ENCODE measurements around the gene ZNF491.
"Not testable (repeated sequence)": the region's sequence is repeated elsewhere in the genome, so short reads cannot be mapped to it uniquely, and the experiment has no call there.

ZNF491 gene

GRCh38 chr19:11798391-11799330 is at the start of gene ZNF491:
Gene ZNF491 (plus strand): TSS chr19:11798523. CDS start chr19:11805954, 7,431 bp downstream.
- in situ Hi-C loops (cut with MboI; ENCODE audit: low pct_unique_long_range_greater_than_20kb, low sequenced_read_pairs), result no loop called here
- DNase-seq, result no peak

- in situ Hi-C loops (cut with MboI; ENCODE audit: low pct_unique_long_range_greater_than_20kb, low sequenced_read_pairs), result no loop called here
- DNase-seq, result no peak
Measured at GRCh38 chr19:11749751-11750150, 48.6 kb upstream of the ZNF491 start.

GRCh38 chr19:11752244-11752736 is 46.0 kb upstream of the ZNF491 start:
- in situ Hi-C loops (cut with MboI; ENCODE audit: low pct_unique_long_range_greater_than_20kb, low sequenced_read_pairs), result no loop called here
- DNase-seq, result no peak

GRCh38 chr19:11754663-11755062 is 43.7 kb upstream of the ZNF491 start:
- in situ Hi-C loops (cut with MboI; ENCODE audit: low pct_unique_long_range_greater_than_20kb, low sequenced_read_pairs), result no loop called here
- DNase-seq, result no peak

GRCh38 chr19:11756965-11757364 is 41.4 kb upstream of the ZNF491 start:
- in situ Hi-C loops (cut with MboI; ENCODE audit: low pct_unique_long_range_greater_than_20kb, low sequenced_read_pairs), result no loop called here
- DNase-seq, result no peak

- in situ Hi-C loops (cut with MboI; ENCODE audit: low pct_unique_long_range_greater_than_20kb, low sequenced_read_pairs), result no loop called here
- no peak for DNase-seq
Measured at GRCh38 chr19:11759805-11760204, 38.5 kb upstream of the ZNF491 start.

- no peak for DNase-seq
- in situ Hi-C loops (cut with MboI; ENCODE audit: low pct_unique_long_range_greater_than_20kb, low sequenced_read_pairs), result no loop called here
Measured at GRCh38 chr19:11763117-11763516, 35.2 kb upstream of the ZNF491 start.

- no peak for DNase-seq
- in situ Hi-C loops (cut with MboI; ENCODE audit: low pct_unique_long_range_greater_than_20kb, low sequenced_read_pairs), result no loop called here
Measured at GRCh38 chr19:11763611-11764010, 34.7 kb upstream of the ZNF491 start.

- DNase-seq, result peak; percentile 98
- in situ Hi-C loops (cut with MboI; ENCODE audit: low pct_unique_long_range_greater_than_20kb, low sequenced_read_pairs), result no loop called here
Measured at GRCh38 chr19:11766597-11767591, 31.4 kb upstream of the ZNF491 start, which contains the start of gene ZNF441. Gene ZNF441 (plus strand): TSS chr19:11767000. CDS start chr19:11767194, 194 bp downstream.

GRCh38 chr19:11767633-11768133 is 30.6 kb upstream of the ZNF491 start:
- in situ Hi-C loops (cut with MboI; ENCODE audit: low pct_unique_long_range_greater_than_20kb, low sequenced_read_pairs), result no loop called here
- peak; percentile 32 for DNase-seq

- DNase-seq, result peak; percentile 57
- in situ Hi-C loops (cut with MboI; ENCODE audit: low pct_unique_long_range_greater_than_20kb, low sequenced_read_pairs), result no loop called here
Measured at GRCh38 chr19:11769995-11770394, 28.3 kb upstream of the ZNF491 start.

GRCh38 chr19:11771520-11771919 is 26.8 kb upstream of the ZNF491 start:
- DNase-seq; in situ Hi-C loops (cut with MboI; ENCODE audit: low pct_unique_long_range_greater_than_20kb, low sequenced_read_pairs): not testable (repeated sequence)

- DNase-seq; in situ Hi-C loops (cut with MboI; ENCODE audit: low pct_unique_long_range_greater_than_20kb, low sequenced_read_pairs): not testable (repeated sequence)
Measured at GRCh38 chr19:11776669-11777068, 21.7 kb upstream of the ZNF491 start.

- DNase-seq, result no peak
- in situ Hi-C loops (cut with MboI; ENCODE audit: low pct_unique_long_range_greater_than_20kb, low sequenced_read_pairs), result no loop called here
Measured at GRCh38 chr19:11780431-11781020, 17.8 kb upstream of the ZNF491 start.

- in situ Hi-C loops (cut with MboI; ENCODE audit: low pct_unique_long_range_greater_than_20kb, low sequenced_read_pairs), result no loop called here
- DNase-seq, result no peak
Measured at GRCh38 chr19:11781295-11782057, 16.8 kb upstream of the ZNF491 start.

- no peak for DNase-seq
- in situ Hi-C loops (cut with MboI; ENCODE audit: low pct_unique_long_range_greater_than_20kb, low sequenced_read_pairs), result no loop called here
Measured at GRCh38 chr19:11783767-11784166, 14.6 kb upstream of the ZNF491 start.

GRCh38 chr19:11784356-11784755 is 14.0 kb upstream of the ZNF491 start:
- in situ Hi-C loops (cut with MboI; ENCODE audit: low pct_unique_long_range_greater_than_20kb, low sequenced_read_pairs), result no loop called here
- no peak for DNase-seq

- DNase-seq, result no peak
- in situ Hi-C loops (cut with MboI; ENCODE audit: low pct_unique_long_range_greater_than_20kb, low sequenced_read_pairs), result no loop called here
Measured at GRCh38 chr19:11787536-11787935, 10.8 kb upstream of the ZNF491 start.

Data from KBM-7 (cell line).